DMS114 treated with DMSO at 0.1 percent for 48 hours (cell line): ENCODE results near the gene PCDHGC5.

Experiments used
- DNase-seq: peaks from one replicate; lab custom pipeline; 2025; ENCODE audit not compliant: unreplicated experiment; lab: John Stamatoyannopoulos, UW

Gene PCDHGC5

DNA sequence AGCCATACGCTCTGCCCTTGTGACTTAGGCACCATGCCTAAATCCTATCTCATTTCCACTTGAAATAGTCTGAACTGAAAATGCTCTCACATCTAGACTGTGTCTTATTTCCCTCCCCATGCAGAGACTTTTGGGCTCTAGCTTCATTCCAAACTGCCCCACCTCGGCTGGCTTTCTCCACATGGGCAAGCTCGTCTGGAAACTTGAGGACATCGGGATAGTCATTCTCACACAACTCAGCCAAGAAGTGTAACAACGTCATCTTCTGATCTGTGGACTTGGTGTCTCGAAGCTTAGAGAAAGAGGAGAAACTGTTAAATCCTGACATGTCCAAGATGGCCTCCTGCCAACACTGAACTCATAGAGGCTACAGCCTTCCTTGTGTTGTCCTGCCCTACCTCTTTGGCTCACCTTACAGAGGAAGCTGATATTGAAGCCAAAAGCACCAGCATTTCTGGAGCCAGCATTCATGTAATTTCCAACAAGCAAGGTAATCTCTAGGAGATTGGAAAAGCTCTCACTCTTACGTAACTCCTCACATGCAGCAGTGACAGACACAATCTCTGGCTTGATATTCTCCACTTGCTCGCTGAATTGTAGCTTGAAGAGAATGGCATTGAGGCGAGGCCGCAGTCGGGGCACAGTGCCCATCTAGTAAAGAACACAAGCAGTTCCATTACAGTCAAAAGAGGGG lies 39.6 kb downstream of the PCDHGC5 start:
- DNase-seq, result no peak

DNA sequence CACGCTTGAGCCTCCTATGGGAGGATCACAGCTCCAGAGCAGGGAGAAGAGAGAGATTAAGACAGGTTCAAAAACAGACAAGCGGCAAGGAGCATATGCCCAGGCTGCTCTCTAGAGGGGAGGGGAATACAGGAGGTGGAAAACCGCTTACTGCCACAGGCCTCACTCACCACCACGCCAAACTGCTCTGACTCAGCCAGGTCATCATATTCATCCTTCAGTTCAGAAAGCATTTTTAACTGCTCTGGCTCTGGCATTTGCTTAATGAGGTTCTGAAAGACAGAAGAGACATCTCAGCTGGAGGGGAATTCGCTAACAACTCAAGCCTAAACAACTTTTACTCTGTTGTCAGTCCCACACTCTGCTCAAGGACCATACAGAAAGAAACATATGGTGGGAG lies 40.1 kb downstream of the PCDHGC5 start:
- DNase-seq, result no peak

DNA sequence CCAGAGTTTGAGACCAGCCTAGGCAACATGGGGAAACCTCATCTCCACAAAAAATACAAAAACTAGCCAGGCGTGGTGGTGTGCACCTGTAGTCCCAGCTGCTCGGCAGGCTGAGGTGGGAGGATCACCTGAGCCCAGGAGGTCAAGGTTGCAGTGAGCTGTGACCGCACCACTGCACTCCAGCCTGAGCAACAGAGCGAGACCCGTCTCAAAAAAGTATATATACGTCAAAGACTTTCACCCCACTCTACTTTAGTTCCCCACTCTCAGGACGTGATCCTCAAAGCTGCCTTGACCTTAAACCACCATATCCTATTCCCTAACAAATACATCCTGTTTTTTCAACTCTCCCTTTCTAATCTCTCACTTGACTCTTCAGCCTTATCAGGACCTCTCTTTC lies 41.0 kb downstream of the PCDHGC5 start:
- no peak for DNase-seq

GRCh38 chr5:141532726-141533125 lies 43.8 kb downstream of the PCDHGC5 start:
- DNase-seq, result no peak

- DNase-seq, result no peak
Observed at GRCh38 chr5:141533897-141534296, 45.0 kb downstream of the PCDHGC5 start.

GRCh38 chr5:141534492-141535213 lies 45.8 kb downstream of the PCDHGC5 start:
- DNase-seq, result no peak
